SK-N-SH (cell line): ENCODE measurements around the gene PIP5K1B. TPM values are rescaled to one million over a fixed set of nuclear protein-coding genes. Genes with fewer than 3 reads are reported as not detected.

ENCODE experiments used
- CTCF ChIA-PET: fragments of 300-600, 350-600 bp; formaldehyde crosslinking; extraction: SDS; loops from one replicate; lab custom pipeline; 2021; lab: Yijun Ruan, JAX
- POLR2A ChIA-PET: fragments of 350-600 bp; sonication (Branson Sonifier 250); formaldehyde crosslinking; extraction: SDS; loops from one replicate; lab custom pipeline; 2020; ENCODE audit warnings: antibody characterized with exemption, inconsistent platforms; lab: Yijun Ruan, JAX
- DNase-seq: peaks from one replicate; pipeline ENCODE4 v3.0.0; 2012
- H2AFZ ChIP-seq: fragments of 200-600 bp; sonication (generic); 2 replicates; pipeline ENCODE4 v1.8.1; 2016; ENCODE audit warnings: antibody characterized with exemption, mild to moderate bottlenecking, low read depth
- H3F3A ChIP-seq: fragments of 200-600 bp; sonication (generic); replicated peaks from 2 replicates; pipeline ENCODE3; 2016; ENCODE audit warnings: antibody characterized with exemption, mild to moderate bottlenecking; ENCODE audit not compliant: insufficient read depth
- H3K27ac ChIP-seq, 2 experiments: fragments of 200-500 bp in 1 of 2; fragments of 200-600 bp in 1 of 2; sonication (Bioruptor generic) in 1 of 2; sonication (generic), shearing (Covaris generic) in 1 of 2; 2 replicates each; pipeline versions ENCODE4 v1.5.1 to v1.6.1; 2014 to 2016; ENCODE audit warnings: low read depth in 2 of 2, inconsistent platforms in 1 of 2, low read length in 1 of 2, mild to moderate bottlenecking in 1 of 2, mixed read lengths in 1 of 2
- H3K27me3 ChIP-seq: fragments of 200-600 bp; sonication (generic), shearing (Covaris generic); 2 replicates; pipeline ENCODE4 v1.6.1; 2016; ENCODE audit warnings: mixed run types; ENCODE audit not compliant: insufficient read depth
- H3K36me3 ChIP-seq, 2 experiments: fragments of 200-500 bp in 1 of 2; fragments of 200-600 bp in 1 of 2; sonication (Bioruptor generic) in 1 of 2; sonication (generic) in 1 of 2; replicated peaks in 1 of 2; 2 replicates each; pipeline versions ENCODE3 to v1.5.1; 2014 to 2016; ENCODE audit warnings: low read length in 1 of 2, mild to moderate bottlenecking in 1 of 2; ENCODE audit not compliant: insufficient read depth in 2 of 2, control insufficient read depth in 1 of 2
- H3K4me1 ChIP-seq, 2 experiments: fragments of 200-500 bp in 1 of 2; fragments of 200-600 bp in 1 of 2; sonication (Bioruptor generic) in 1 of 2; sonication (generic), shearing (Covaris generic) in 1 of 2; 2 replicates each; pipeline versions ENCODE4 v1.5.1 to v1.6.1; 2014 to 2016; ENCODE audit warnings: low read depth in 1 of 2, low read length in 1 of 2, mixed run types in 1 of 2; ENCODE audit not compliant: insufficient read depth in 2 of 2, control insufficient read depth in 1 of 2
- H3K4me2 ChIP-seq: fragments of 200-600 bp; sonication (generic), shearing (Covaris generic); 2 replicates; pipeline ENCODE4 v1.6.1; 2017; ENCODE audit warnings: mixed run types
- H3K4me3 ChIP-seq, 2 experiments: fragments of 200-500 bp in 1 of 2; fragments of 200-600 bp in 1 of 2; sonication (Bioruptor generic) in 1 of 2; sonication (generic), shearing (Covaris generic) in 1 of 2; 2 replicates each; pipeline versions ENCODE4 v1.5.1 to v1.8.1; 2014 to 2016; ENCODE audit warnings: low read depth in 2 of 2, inconsistent platforms in 1 of 2, low read length in 1 of 2, mild to moderate bottlenecking in 1 of 2, mixed read lengths in 1 of 2, moderate library complexity in 1 of 2
- H3K79me2 ChIP-seq: fragments of 200-600 bp; sonication (generic); 2 replicates; pipeline ENCODE4 v1.8.1; 2017; ENCODE audit warnings: mild to moderate bottlenecking; ENCODE audit not compliant: insufficient read depth
- H3K9ac ChIP-seq: fragments of 200-600 bp; sonication (generic); 2 replicates; pipeline ENCODE4 v1.6.1; 2017; ENCODE audit warnings: mixed run types
- H3K9me2 ChIP-seq: fragments of 200-600 bp; sonication (generic); 2 replicates; pipeline ENCODE4 v1.6.1; 2017; ENCODE audit warnings: mixed run types
- H3K9me3 ChIP-seq: fragments of 200-600 bp; sonication (generic); 2 replicates; pipeline ENCODE4 v1.6.1; 2017; ENCODE audit warnings: mixed run types, mild to moderate bottlenecking, moderate library complexity
- H4K20me1 ChIP-seq: fragments of 200-600 bp; sonication (generic); 2 replicates; pipeline ENCODE4 v1.6.1; 2017; ENCODE audit warnings: mild to moderate bottlenecking, mixed run types; ENCODE audit not compliant: insufficient read depth
- CHD2 ChIP-seq: fragments of 150-350 bp; IDR thresholded peaks from 2 replicates; pipeline ENCODE4 v1.6.1; 2018; ENCODE audit warnings: low read length; ENCODE audit not compliant: partially characterized antibody
- ELF1 ChIP-seq: IDR thresholded peaks from 2 replicates; pipeline ENCODE4 v1.4.0; 2012
- EP300 ChIP-seq, 2 experiments: IDR thresholded peaks; 2 replicates each; pipeline versions ENCODE4 v1.4.0 to v1.6.1; 2012; ENCODE audit warnings: borderline replicate concordance in 1 of 2, low read depth in 1 of 2, low read length in 1 of 2
- EZH2phosphoT487 ChIP-seq: fragments of 200-600 bp; sonication (generic); IDR thresholded peaks from 2 replicates; pipeline ENCODE4 v1.6.1; 2017; ENCODE audit warnings: low read depth, mixed run types, mild to moderate bottlenecking, antibody characterized with exemption, moderate library complexity, borderline replicate concordance
- GABPA ChIP-seq: IDR thresholded peaks from 2 replicates; pipeline ENCODE4 v1.4.0; 2012; ENCODE audit warnings: low read depth, mild to moderate bottlenecking
- GATA2 ChIP-seq: sonication (generic); formaldehyde crosslinking; IDR thresholded peaks from 2 replicates; pipeline ENCODE4 v1.5.0; 2020; ENCODE audit warnings: mild to moderate bottlenecking, missing genetic modification reagents
- JUND ChIP-seq: IDR thresholded peaks from 2 replicates; pipeline ENCODE4 v1.4.0; 2012
- MAX ChIP-seq: IDR thresholded peaks from 2 replicates; pipeline ENCODE4 v1.4.0; 2012; ENCODE audit warnings: low read depth
- MXI1 ChIP-seq: IDR thresholded peaks from 2 replicates; pipeline ENCODE4 v1.6.1; 2012; ENCODE audit warnings: mild to moderate bottlenecking, low read depth, low read length, improper control_type of control experiment
- RAD21 ChIP-seq: IDR thresholded peaks from 2 replicates; pipeline ENCODE4 v1.6.1; 2012; ENCODE audit warnings: mild to moderate bottlenecking, low read length
- RCOR1 ChIP-seq: fragments of 150-350 bp; IDR thresholded peaks from 2 replicates; pipeline ENCODE4 v1.6.1; 2017; ENCODE audit warnings: antibody characterized with exemption, low read length
- RXRA ChIP-seq: IDR thresholded peaks from 2 replicates; pipeline ENCODE4 v1.4.0; 2012; ENCODE audit warnings: low read depth, mild to moderate bottlenecking, borderline replicate concordance
- SIN3A ChIP-seq: IDR thresholded peaks from 2 replicates; pipeline ENCODE4 v1.6.1; 2012; ENCODE audit warnings: low read depth, mild to moderate bottlenecking, low read length, moderate library complexity, borderline replicate concordance
- SMC3 ChIP-seq: IDR thresholded peaks from 2 replicates; pipeline ENCODE4 v1.6.1; 2012; ENCODE audit warnings: low read depth, low read length, improper control_type of control experiment
- TAF1 ChIP-seq: IDR thresholded peaks from 2 replicates; pipeline ENCODE4 v1.6.1; 2012; ENCODE audit warnings: low read depth, mild to moderate bottlenecking, low read length, moderate library complexity, borderline replicate concordance
- ZBTB33 ChIP-seq: IDR thresholded peaks from 2 replicates; pipeline ENCODE4 v1.4.0; 2012; ENCODE audit warnings: low read depth, borderline replicate concordance
- WGBS: methylation state at CpG from one replicate; pipeline ENCODE4 v1.1.6; 2017; ENCODE audit warnings: low lambda C conversion rate; 5-methylcytosine and 5-hydroxymethylcytosine counted together
- polyA plus RNA-seq, 3 experiments: library from polyadenylated mRNA; depleted of rRNA; stranded (reverse); fragments of >200 nt; gene quantifications; 2 replicates each; pipeline ENCODE4 v1.2.3, GENCODE V29; 2012
- TF ChIP-seq, protein P1 (sequence below): IDR thresholded peaks from 2 replicates; pipeline ENCODE4; 2012
- TF ChIP-seq, protein P2 (sequence below): IDR thresholded peaks from 2 replicates; pipeline ENCODE4 v1.6.1; 2012; ENCODE audit warnings: mild to moderate bottlenecking, low read depth, low read length, moderate library complexity

PIP5K1B gene
- polyA plus RNA-seq, 1 of the 3 experiments (the other 2 are of a cell fraction), result not detected

- Histone ChIP-seq H3K9me3 (no peaks in the 10 kb centered on the region), H3K4me2 (peak overlapping the region; percentile 29; the same call in 1 of the 2 replicates)
- TF ChIP-seq ELF1 (no peak), MAX (no peak), EZH2phosphoT487 (no peak), SIN3A (no peak), ZBTB33 (no peak), RCOR1 (no peak), GATA2 (CRISPR knock-in tag) (no peak), EP300 (IDR thresholded peaks at IDR 0.05; ENCODE audit: borderline replicate concordance in 1 of 2, low read depth in 1 of 2, low read length in 1 of 2) (no peak), RXRA (no peak), JUND (no peak)
- TF ChIP-seq, all 33 proteins: peak for 0
- DNase-seq, result no peak
- Histone ChIP-seq H3K27me3 (peaks cover 68% of the 10 kb centered on the region), H3K4me3 (peak overlapping the region; percentile 3 to 34; a peak in 2 of 4 replicates), H3K9me2 (no peaks in the 10 kb centered on the region), H3K27ac (no peak overlapping the region), H3K36me3 (no peaks in the 10 kb centered on the region), H3F3A (no peaks in the 10 kb centered on the region), H2AFZ (no peak overlapping the region), H3K9ac (no peak overlapping the region), H4K20me1 (no peaks in the 10 kb centered on the region), H3K79me2 (no peaks in the 10 kb centered on the region), H3K4me1 (no peaks in the 10 kb centered on the region)
- CTCF ChIA-PET, result interaction anchor here (0.9 to 1.3 kb wide), 3 partner anchors 12 to 170 kb away, joined by 3 to 6 read pairs (median 6); partner anchors contain the start of gene FXN
- WGBS, result 16% methylated on average over 7 of the region's 7 CpGs
- POLR2A ChIA-PET, result no interaction called here
Measured at GRCh38 chr9:69023650-69024049, 318.6 kb downstream of the PIP5K1B start.

- Histone ChIP-seq H3K27me3 (peaks cover 45% of the 10 kb centered on the region; the same call in 1 of the 2 replicates), H3K4me2 (no peak overlapping the region), H3K4me1 (no peaks in the 10 kb centered on the region), H3K9me2 (no peaks in the 10 kb centered on the region), H2AFZ (no peak overlapping the region), H3K36me3 (no peaks in the 10 kb centered on the region), H3K9ac (no peak overlapping the region), H3K27ac (no peak overlapping the region), H3K79me2 (no peaks in the 10 kb centered on the region), H3K9me3 (no peaks in the 10 kb centered on the region), H3K4me3 (no peak overlapping the region), H3F3A (no peaks in the 10 kb centered on the region), H4K20me1 (no peaks in the 10 kb centered on the region)
- ChIA-PET CTCF (interaction anchor here (1.0 to 3.2 kb wide), 7 partner anchors 8 to 242 kb away, joined by 3 to 21 read pairs (median 3); partner anchors contain the start of gene FXN), POLR2A (no interaction called here)
- DNase-seq, result peak; percentile 55
- 29% methylated on average over 5 of the region's 5 CpGs for WGBS
- TF ChIP-seq, protein P1, sequence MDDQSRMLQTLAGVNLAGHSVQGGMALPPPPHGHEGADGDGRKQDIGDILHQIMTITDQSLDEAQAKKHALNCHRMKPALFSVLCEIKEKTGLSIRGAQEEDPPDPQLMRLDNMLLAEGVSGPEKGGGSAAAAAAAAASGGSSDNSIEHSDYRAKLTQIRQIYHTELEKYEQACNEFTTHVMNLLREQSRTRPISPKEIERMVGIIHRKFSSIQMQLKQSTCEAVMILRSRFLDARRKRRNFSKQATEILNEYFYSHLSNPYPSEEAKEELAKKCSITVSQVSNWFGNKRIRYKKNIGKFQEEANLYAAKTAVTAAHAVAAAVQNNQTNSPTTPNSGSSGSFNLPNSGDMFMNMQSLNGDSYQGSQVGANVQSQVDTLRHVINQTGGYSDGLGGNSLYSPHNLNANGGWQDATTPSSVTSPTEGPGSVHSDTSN, result no peak
- TF ChIP-seq MAX (no peak), JUND (no peak), TAF1 (no peak), GATA2 (CRISPR knock-in tag) (no peak), MXI1 (no peak), RCOR1 (no peak), SMC3 (peak; percentile 44), ELF1 (no peak), GABPA (no peak), RAD21 (peak; percentile 60), CHD2 (no peak)
- TF ChIP-seq, protein P2, sequence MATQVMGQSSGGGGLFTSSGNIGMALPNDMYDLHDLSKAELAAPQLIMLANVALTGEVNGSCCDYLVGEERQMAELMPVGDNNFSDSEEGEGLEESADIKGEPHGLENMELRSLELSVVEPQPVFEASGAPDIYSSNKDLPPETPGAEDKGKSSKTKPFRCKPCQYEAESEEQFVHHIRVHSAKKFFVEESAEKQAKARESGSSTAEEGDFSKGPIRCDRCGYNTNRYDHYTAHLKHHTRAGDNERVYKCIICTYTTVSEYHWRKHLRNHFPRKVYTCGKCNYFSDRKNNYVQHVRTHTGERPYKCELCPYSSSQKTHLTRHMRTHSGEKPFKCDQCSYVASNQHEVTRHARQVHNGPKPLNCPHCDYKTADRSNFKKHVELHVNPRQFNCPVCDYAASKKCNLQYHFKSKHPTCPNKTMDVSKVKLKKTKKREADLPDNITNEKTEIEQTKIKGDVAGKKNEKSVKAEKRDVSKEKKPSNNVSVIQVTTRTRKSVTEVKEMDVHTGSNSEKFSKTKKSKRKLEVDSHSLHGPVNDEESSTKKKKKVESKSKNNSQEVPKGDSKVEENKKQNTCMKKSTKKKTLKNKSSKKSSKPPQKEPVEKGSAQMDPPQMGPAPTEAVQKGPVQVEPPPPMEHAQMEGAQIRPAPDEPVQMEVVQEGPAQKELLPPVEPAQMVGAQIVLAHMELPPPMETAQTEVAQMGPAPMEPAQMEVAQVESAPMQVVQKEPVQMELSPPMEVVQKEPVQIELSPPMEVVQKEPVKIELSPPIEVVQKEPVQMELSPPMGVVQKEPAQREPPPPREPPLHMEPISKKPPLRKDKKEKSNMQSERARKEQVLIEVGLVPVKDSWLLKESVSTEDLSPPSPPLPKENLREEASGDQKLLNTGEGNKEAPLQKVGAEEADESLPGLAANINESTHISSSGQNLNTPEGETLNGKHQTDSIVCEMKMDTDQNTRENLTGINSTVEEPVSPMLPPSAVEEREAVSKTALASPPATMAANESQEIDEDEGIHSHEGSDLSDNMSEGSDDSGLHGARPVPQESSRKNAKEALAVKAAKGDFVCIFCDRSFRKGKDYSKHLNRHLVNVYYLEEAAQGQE, result no peak
Measured at GRCh38 chr9:69027355-69028097, 322.5 kb downstream of the PIP5K1B start.
